Endothelial cell of umbilical vein (primary cell): Measurements from ENCODE around the gene DEF6. TPM values are rescaled to one million over a fixed set of nuclear protein-coding genes. Genes with fewer than 3 reads are reported as not detected.

ENCODE experiments used
- Bru-seq: library from RNA; stranded (reverse); fragments of 400-500 nt; gene quantifications from one replicate; lab custom pipeline; 2021; lab: Mats Ljungman, UMichigan
- BruChase-seq, 2 experiments: library from RNA; stranded (reverse); fragments of 400-500 nt; gene quantifications; one replicate each; lab custom pipeline; 2021; lab: Mats Ljungman, UMichigan
- BruUV-seq: library from RNA; stranded (reverse); fragments of 400-500 nt; replicated peaks from 2 replicates; lab custom pipeline; 2021; lab: Mats Ljungman, UMichigan
- CTCF ChIA-PET: fragments of 300-600, 350-600 bp; sonication (Branson Sonifier 250); formaldehyde crosslinking; loops from one replicate; lab custom pipeline; 2021; ENCODE audit warnings: antibody characterized with exemption, inconsistent platforms; lab: Charles Lee
- POLR2A ChIA-PET: fragments of 300-600, 350-600 bp; sonication (Branson Sonifier 250); formaldehyde crosslinking; loops from one replicate; lab custom pipeline; 2021; ENCODE audit warnings: antibody characterized with exemption, inconsistent platforms; lab: Charles Lee
- DNase-seq: peaks from one replicate; pipeline ENCODE4 v3.0.0-alpha.2; 2011; ENCODE audit warnings: low read depth, low spot score
- FAIRE-seq: peaks from 2 replicates; lab custom pipeline; 2011; peaks lifted over from hg19 to GRCh38; lab: Jason Lieb, UNC
- H2AFZ ChIP-seq: 2 replicates; pipeline ENCODE4 v1.6.0; 2012; ENCODE audit warnings: low read depth, low read length, control low read depth, inconsistent platforms
- H3K27ac ChIP-seq: 2 replicates; pipeline ENCODE4 v1.5.1; 2011; ENCODE audit warnings: low read depth, mild to moderate bottlenecking, control low read depth, low read length, moderate library complexity; ENCODE audit not compliant: insufficient read depth
- H3K27me3 ChIP-seq, 2 experiments: 2 replicates each; pipeline versions ENCODE4 v1.6.0 to v1.6.1; 2011; ENCODE audit warnings: low read length in 2 of 2, mixed read lengths in 1 of 2; ENCODE audit not compliant: control insufficient read depth in 2 of 2, insufficient read depth in 2 of 2
- H3K36me3 ChIP-seq, 2 experiments: 2 replicates in 1 of 2; 3 replicates in 1 of 2; pipeline ENCODE4 v1.5.1; 2011; ENCODE audit warnings: low read length in 2 of 2, mild to moderate bottlenecking in 1 of 2, moderate library complexity in 1 of 2; ENCODE audit not compliant: control insufficient read depth in 2 of 2, insufficient read depth in 2 of 2; ENCODE audit errors: extremely low read depth in 1 of 2
- H3K4me1 ChIP-seq: 3 replicates; pipeline ENCODE4 v1.5.1; 2011; ENCODE audit warnings: mild to moderate bottlenecking, low read length; ENCODE audit not compliant: control insufficient read depth, insufficient read depth; ENCODE audit errors: extremely low read depth
- H3K4me2 ChIP-seq: 2 replicates; pipeline ENCODE4 v1.6.1; 2011; ENCODE audit warnings: low read length, control low read depth, mixed read lengths; ENCODE audit not compliant: insufficient read depth
- H3K4me3 ChIP-seq, 3 experiments: fragments of 200-600 bp in 1 of 3; sonication (generic), shearing (Covaris generic) in 1 of 3; replicated peaks in 1 of 3; 2 replicates each; pipeline ENCODE4 v1.5.1; 2011 to 2016; ENCODE audit warnings: control low read depth in 3 of 3, low read length in 3 of 3, mild to moderate bottlenecking in 2 of 3, inconsistent platforms in 1 of 3, low read depth in 1 of 3, moderate library complexity in 1 of 3; ENCODE audit not compliant: insufficient read depth in 1 of 3
- H3K79me2 ChIP-seq: 2 replicates; pipeline ENCODE4 v1.6.0; 2012; ENCODE audit warnings: low read length, inconsistent platforms; ENCODE audit not compliant: control insufficient read depth, insufficient read depth
- H3K9ac ChIP-seq: replicated peaks from 2 replicates; pipeline ENCODE3; 2011; ENCODE audit warnings: low read length, control low read depth; ENCODE audit not compliant: insufficient read depth; ENCODE audit errors: extremely low read depth
- H3K9me1 ChIP-seq: replicated peaks from 3 replicates; pipeline ENCODE4 v1.6.0; 2011; ENCODE audit warnings: mild to moderate bottlenecking, low read length; ENCODE audit not compliant: control insufficient read depth, insufficient read depth; ENCODE audit errors: extremely low read depth
- H3K9me3 ChIP-seq: replicated peaks from 2 replicates; pipeline ENCODE4 v1.5.1; 2012; ENCODE audit warnings: low read length, inconsistent platforms; ENCODE audit not compliant: control insufficient read depth, insufficient read depth
- H4K20me1 ChIP-seq: replicated peaks from 2 replicates; pipeline ENCODE3; 2011; ENCODE audit warnings: mild to moderate bottlenecking, low read length; ENCODE audit not compliant: control insufficient read depth, insufficient read depth; ENCODE audit errors: extremely low read depth
- EZH2 ChIP-seq: IDR thresholded peaks from 2 replicates; pipeline ENCODE4 v1.6.1; 2012; ENCODE audit warnings: borderline replicate concordance, low read depth, mild to moderate bottlenecking, moderate library complexity, low read length, inconsistent platforms; ENCODE audit not compliant: severe bottlenecking
- POLR2AphosphoS5 ChIP-seq: IDR thresholded peaks from 2 replicates; pipeline ENCODE4 v1.6.1; 2012; ENCODE audit warnings: low read depth, mild to moderate bottlenecking, control low read depth, low read length, moderate library complexity; ENCODE audit not compliant: insufficient read depth
- dilution Hi-C: fragments of 300-500 bp; cut with MboI; formaldehyde crosslinking; loops from one replicate; pipeline ENCODE4 v1.15.0; 2019; ENCODE audit warnings: low sequenced_read_pairs; ENCODE audit not compliant: extremely low pct_ligation_motif_present
- intact Hi-C: fragments of 100-400 bp; cut with micrococcal nuclease; formaldehyde crosslinking; loops from one replicate; pipeline ENCODE4 v1.10.0; 2022
- long read RNA-seq: library from polyadenylated mRNA; stranded (forward); transcript quantifications from one replicate; pipeline ENCODE4 v2.0.0, GENCODE V29; 2021
- polyA minus RNA-seq, 3 experiments: library from RNA; depleted of rRNA, polyadenylated mRNA; stranded (reverse); fragments of >200 nt; gene quantifications; 1 replicate in 1 of 3; 2 replicates in 2 of 3; pipeline ENCODE4 v1.2.3, GENCODE V29; 2011
- polyA plus RNA-seq, 4 experiments: library from polyadenylated mRNA; depleted of rRNA in 3 of 4; stranded (reverse) in 3 of 4; unstranded in 1 of 4; fragments of >200 nt; gene quantifications; 2 replicates each; pipeline versions ENCODE4 v1.2.1 to v1.2.3, GENCODE V29; 2011 to 2012; ENCODE audit warnings: missing spikeins in 1 of 4
- total RNA-seq: library from RNA; stranded (reverse); gene quantifications from 2 replicates; pipeline ENCODE4 v1.2.3, GENCODE V29; 2021
- TF ChIP-seq, protein P1 (sequence below), 2 donors: IDR thresholded peaks; 1 replicate in 1 of 2; 2 replicates in 1 of 2; pipeline ENCODE4 v1.5.1; 2011; ENCODE audit warnings: low read length in 2 of 2, mild to moderate bottlenecking in 2 of 2, moderate library complexity in 2 of 2, control low read depth in 1 of 2, inconsistent platforms in 1 of 2, low read depth in 1 of 2; ENCODE audit not compliant: insufficient read depth in 1 of 2; ENCODE audit errors: extremely low read depth in 1 of 2
- TF ChIP-seq, protein P2 (sequence below): IDR thresholded peaks from 2 replicates; pipeline ENCODE4 v1.6.1; 2011; ENCODE audit not compliant: insufficient read depth, insufficient read length

The DEF6 gene
- total RNA-seq (0.77 and 1.0 TPM in 2 replicates), polyA plus RNA-seq (0.43 and 0.59 TPM in 2 replicates), polyA minus RNA-seq (0.41 and 2.6 TPM in 2 replicates), Bru-seq, nascent RNA (percentile 27 among the genes with signal in this experiment), BruChase-seq, experiment 1, labeled RNA remaining after a 6-hour chase (percentile 24 among the genes with signal in this experiment), BruChase-seq, experiment 2, labeled RNA remaining after a 2-hour chase (percentile 23 among the genes with signal in this experiment)
- polyA plus RNA-seq (2011; cell fraction: cytosol; rRNA removed): 0.36 and 0.49 TPM in 2 replicates
- 2.2 and 2.8 TPM in 2 replicates for polyA plus RNA-seq (2011; cell fraction: nucleus; rRNA removed)
- 0.74 and 1.3 TPM in 2 replicates for polyA plus RNA-seq (2012)
- not detected for polyA minus RNA-seq (2011; cell fraction: cytosol; rRNA and poly(A)+ RNA removed)
- polyA minus RNA-seq (2011; cell fraction: nucleus; rRNA and poly(A)+ RNA removed): 1.0 and 1.3 TPM in 2 replicates
- long read RNA-seq, partial matches to known transcripts: 0 of 1 reads
- long read RNA-seq, other reads (novel, unspliced or antisense): 0 of 1 reads

DNA sequence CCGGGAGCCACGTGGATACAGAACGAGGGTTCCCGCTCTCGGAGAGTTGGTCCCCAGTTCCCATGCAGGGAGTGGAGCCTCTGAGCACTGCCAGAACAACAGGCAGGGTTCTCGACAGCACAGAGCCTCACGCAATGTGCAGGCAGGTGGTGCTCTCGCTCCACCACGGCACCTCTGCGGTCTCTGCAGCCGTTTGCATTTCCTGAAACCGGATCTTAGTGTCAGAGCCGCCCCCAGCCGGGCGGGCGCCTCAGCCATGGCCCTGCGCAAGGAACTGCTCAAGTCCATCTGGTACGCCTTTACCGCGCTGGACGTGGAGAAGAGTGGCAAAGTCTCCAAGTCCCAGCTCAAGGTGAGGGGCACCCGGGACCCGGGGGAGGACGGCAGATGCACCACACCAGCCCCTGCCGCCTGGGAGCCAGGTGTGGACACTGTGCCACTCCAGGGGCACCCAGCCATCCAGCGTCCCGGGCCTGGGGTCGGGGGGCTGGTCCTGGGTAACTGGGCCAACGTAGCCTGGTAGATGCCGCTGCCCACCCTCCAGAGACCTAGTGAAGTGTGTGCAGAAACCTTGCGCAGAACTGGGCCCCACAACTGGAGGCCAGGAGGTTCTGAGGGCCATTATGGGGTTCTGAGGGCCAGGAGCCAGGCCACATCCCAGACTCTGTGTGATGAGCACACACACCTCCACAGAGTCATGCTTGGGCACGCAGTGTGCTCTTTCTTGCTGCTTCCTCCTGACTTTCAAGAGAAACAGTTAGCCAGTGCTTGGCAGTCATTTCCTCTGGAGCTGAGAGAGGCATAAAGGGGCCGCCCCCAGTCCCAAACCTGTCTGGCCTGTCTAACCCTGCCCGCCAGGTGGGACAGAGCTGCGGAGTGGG, at the start of gene DEF6:
DEF6 (plus strand) TSS at position 218 of the 881 bp plus-strand sequence; CDS start at position 257, 39 bp downstream.
- TF ChIP-seq, protein P1, sequence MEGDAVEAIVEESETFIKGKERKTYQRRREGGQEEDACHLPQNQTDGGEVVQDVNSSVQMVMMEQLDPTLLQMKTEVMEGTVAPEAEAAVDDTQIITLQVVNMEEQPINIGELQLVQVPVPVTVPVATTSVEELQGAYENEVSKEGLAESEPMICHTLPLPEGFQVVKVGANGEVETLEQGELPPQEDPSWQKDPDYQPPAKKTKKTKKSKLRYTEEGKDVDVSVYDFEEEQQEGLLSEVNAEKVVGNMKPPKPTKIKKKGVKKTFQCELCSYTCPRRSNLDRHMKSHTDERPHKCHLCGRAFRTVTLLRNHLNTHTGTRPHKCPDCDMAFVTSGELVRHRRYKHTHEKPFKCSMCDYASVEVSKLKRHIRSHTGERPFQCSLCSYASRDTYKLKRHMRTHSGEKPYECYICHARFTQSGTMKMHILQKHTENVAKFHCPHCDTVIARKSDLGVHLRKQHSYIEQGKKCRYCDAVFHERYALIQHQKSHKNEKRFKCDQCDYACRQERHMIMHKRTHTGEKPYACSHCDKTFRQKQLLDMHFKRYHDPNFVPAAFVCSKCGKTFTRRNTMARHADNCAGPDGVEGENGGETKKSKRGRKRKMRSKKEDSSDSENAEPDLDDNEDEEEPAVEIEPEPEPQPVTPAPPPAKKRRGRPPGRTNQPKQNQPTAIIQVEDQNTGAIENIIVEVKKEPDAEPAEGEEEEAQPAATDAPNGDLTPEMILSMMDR (IDR thresholded peaks at IDR 0.05; ENCODE audit: extremely low read depth in 1 of 2, insufficient read depth in 1 of 2, low read depth in 1 of 2, low read length in 2 of 2): peak; percentile 74 to 82
- TF ChIP-seq, protein P2, sequence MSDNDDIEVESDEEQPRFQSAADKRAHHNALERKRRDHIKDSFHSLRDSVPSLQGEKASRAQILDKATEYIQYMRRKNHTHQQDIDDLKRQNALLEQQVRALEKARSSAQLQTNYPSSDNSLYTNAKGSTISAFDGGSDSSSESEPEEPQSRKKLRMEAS: peak; percentile 7
- TF ChIP-seq EZH2 (no peak), POLR2AphosphoS5 (peak; percentile 61)
- no peaks in the 10 kb centered on the region for H3K27me3 ChIP-seq
- dilution Hi-C loops (no loop called here), intact Hi-C loops (loop anchor here (1.0 to 10.0 kb wide), 7 partner anchors 21 to 437 kb away; partner anchors contain the start of genes ARMC12, PPARD and RPL10A)
- no peak within 1 kb of the TSS for H3K4me3 ChIP-seq
- H3K4me2 ChIP-seq: peak within 1 kb of the TSS; percentile 14
- peak within 1 kb of the TSS; percentile 34 for H3K9ac ChIP-seq
- no peaks in the 10 kb centered on the region for H3K9me1 ChIP-seq
- ChIA-PET CTCF (interaction anchor here (1.0 to 3.8 kb wide), 16 partner anchors 9 to 440 kb away, joined by 3 to 67 read pairs (median 5); partner anchors contain the start of genes ARMC12, PPARD and RPL10A), POLR2A (no interaction called here)
- H4K20me1 ChIP-seq: no peaks in the 10 kb centered on the region
- H3K27ac ChIP-seq: peak within 1 kb of the TSS; percentile 27
- peak; percentile 80 for DNase-seq
- peak within 1 kb of the TSS; percentile 83 for H2AFZ ChIP-seq
- peaks cover 5 to 14% of the 10 kb centered on the region in 2 experiments for H3K36me3 ChIP-seq
- H3K9me3 ChIP-seq: no peaks in the 10 kb centered on the region
- peaks cover 14% of the 10 kb centered on the region for H3K4me1 ChIP-seq
- H3K79me2 ChIP-seq: no peaks in the 10 kb centered on the region
- no TSS peak for BruUV-seq
- FAIRE-seq: peak; percentile 97
